Measurements from ENCODE around the gene CPLX4. TPM values are rescaled to one million over a fixed set of nuclear protein-coding genes. Genes with fewer than 3 reads are reported as not detected.

The CPLX4 gene
- total RNA-seq, 1 experiment from 2014 or later: not detected

GRCh38 chr18:59264651-59265245 is 53.7 kb downstream of the CPLX4 start:
- Histone ChIP-seq H3K9me3 (ENCODE audit: control insufficient read depth, insufficient read depth, low read depth, low read length) (no peaks in the 10 kb centered on the region), H3K27ac (ENCODE audit: low read length) (no peak overlapping the region), H3K4me3 (ENCODE audit: low read depth in 2 of 2, low read length in 2 of 2) (peak overlapping the region; percentile 31 to 40; a peak in 3 of 4 replicates), H3K4me1 (ENCODE audit: control insufficient read depth, insufficient read depth, low read length) (no peaks in the 10 kb centered on the region), H3K36me3 (ENCODE audit: control insufficient read depth, insufficient read depth, low read length) (no peaks in the 10 kb centered on the region), H3K27me3 (ENCODE audit: control insufficient read depth, insufficient read depth, low read length) (peaks cover 9% of the 10 kb centered on the region)
- in situ Hi-C loops (cut with HindIII; ENCODE audit: low pct_unique_long_range_greater_than_20kb, low sequenced_read_pairs) (no loop called here), intact Hi-C loops (cut with micrococcal nuclease; ENCODE audit: unreplicated experiment) (no loop called here)
- POLR2A ChIA-PET: no interaction called here
- BruUV-seq (replicated peaks): no TSS peak
- no peak for DNase-seq (ENCODE audit: low read depth, low spot score)
- TF ChIP-seq CTCF (IDR thresholded peaks at IDR 0.05) (no peak), TCF7L2 (IDR thresholded peaks at IDR 0.05; ENCODE audit: low read depth, low read length) (no peak), SIN3A (IDR thresholded peaks at IDR 0.05; ENCODE audit: borderline replicate concordance, insufficient read depth, low read depth, low read length) (no peak), REST (IDR thresholded peaks at IDR 0.05; ENCODE audit: insufficient read depth in 1 of 2, low read depth in 2 of 2, low read length in 1 of 2) (no peak), POLR2AphosphoS5 (IDR thresholded peaks at IDR 0.05; ENCODE audit: low read depth, low read length) (no peak)
- no peak for ATAC-seq
- CTCF ChIA-PET: no interaction called here

DNA sequence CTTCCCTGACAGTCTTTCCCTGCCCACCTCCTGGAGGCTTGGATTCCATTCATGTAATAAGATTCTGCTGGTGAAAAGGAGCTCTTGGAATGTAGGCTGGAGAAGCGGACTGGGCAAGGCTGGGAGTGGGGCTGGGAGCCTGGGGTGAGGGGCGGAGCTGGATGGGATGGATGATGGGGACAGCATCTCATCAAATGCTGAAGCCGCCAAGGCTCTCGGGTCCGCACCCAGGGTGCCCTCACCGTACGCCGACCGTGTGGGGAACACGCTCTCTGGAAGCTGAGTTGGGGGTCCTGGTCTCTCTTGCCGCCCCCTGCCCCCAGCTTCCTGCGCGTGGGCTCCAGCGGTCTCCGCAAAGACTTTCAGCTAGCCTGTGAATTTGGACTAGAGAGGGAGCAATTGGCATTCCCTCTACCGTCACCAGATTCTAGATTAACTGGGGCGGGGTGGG is 54.3 kb downstream of the CPLX4 start:
- no peak for ATAC-seq
- ChIA-PET CTCF (no interaction called here), POLR2A (no interaction called here)
- in situ Hi-C loops (cut with HindIII; ENCODE audit: low pct_unique_long_range_greater_than_20kb, low sequenced_read_pairs) (no loop called here), intact Hi-C loops (cut with micrococcal nuclease; ENCODE audit: unreplicated experiment) (no loop called here)
- no peak overlapping the region for H3K27ac ChIP-seq (ENCODE audit: low read length)
- peaks cover 8% of the 10 kb centered on the region; the same call in 1 of the 2 replicates for H3K27me3 ChIP-seq (ENCODE audit: control insufficient read depth, insufficient read depth, low read length)
- H3K9me3 ChIP-seq (ENCODE audit: control insufficient read depth, insufficient read depth, low read depth, low read length): no peaks in the 10 kb centered on the region
- no peaks in the 10 kb centered on the region for H3K36me3 ChIP-seq (ENCODE audit: control insufficient read depth, insufficient read depth, low read length)
- no peaks in the 10 kb centered on the region for H3K4me1 ChIP-seq (ENCODE audit: control insufficient read depth, insufficient read depth, low read length)
- no peak for TF ChIP-seq REST (IDR thresholded peaks at IDR 0.05; ENCODE audit: insufficient read depth in 1 of 2, low read depth in 2 of 2, low read length in 1 of 2)
- TF ChIP-seq CTCF (IDR thresholded peaks at IDR 0.05): no peak
- TF ChIP-seq POLR2AphosphoS5 (IDR thresholded peaks at IDR 0.05; ENCODE audit: low read depth, low read length): no peak
- no peak for TF ChIP-seq TCF7L2 (IDR thresholded peaks at IDR 0.05; ENCODE audit: low read depth, low read length)
- TF ChIP-seq SIN3A (IDR thresholded peaks at IDR 0.05; ENCODE audit: borderline replicate concordance, insufficient read depth, low read depth, low read length): no peak
- BruUV-seq (replicated peaks): no TSS peak
- no peak overlapping the region for H3K4me3 ChIP-seq (ENCODE audit: low read depth in 2 of 2, low read length in 2 of 2)
- DNase-seq (ENCODE audit: low read depth, low spot score): no peak

All from Panc1 (cell line).